GM10248 (cell line): ENCODE measurements around the gene TBC1D9B.

Source experiments
- CTCF ChIA-PET: fragments of 300-600 bp; sonication (Branson Sonifier 250); formaldehyde crosslinking; extraction: SDS; loops from one replicate; lab custom pipeline; 2021; ENCODE audit warnings: antibody characterized with exemption; lab: Yijun Ruan, JAX
- POLR2A ChIA-PET: fragments of 350-650 bp; sonication (Branson Sonifier 250); formaldehyde crosslinking; extraction: SDS; loops from one replicate; lab custom pipeline; 2020; ENCODE audit warnings: antibody characterized with exemption; lab: Yijun Ruan, JAX
- DNase-seq: peaks from one replicate; pipeline ENCODE4 v3.0.0; 2012; ENCODE audit errors: extremely low spot score
- CTCF ChIP-seq: IDR thresholded peaks from 2 replicates; pipeline ENCODE4 v1.5.1; 2012; ENCODE audit warnings: mild to moderate bottlenecking, low read depth; ENCODE audit errors: extremely low read depth, missing control alignments, control extremely low read depth

The TBC1D9B gene

GRCh38 chr5:179822059-179822432 lies 85.7 kb downstream of the TBC1D9B start:
- TF ChIP-seq CTCF = no peak
- ChIA-PET CTCF (interaction anchor here (1.3 to 1.9 kb wide), 4 partner anchors 11 to 143 kb away, joined by 3 to 10 read pairs (median 5); no protein-coding TSS in a partner anchor), POLR2A (interaction anchor here (0.6 to 1.6 kb wide), 7 partner anchors 8 to 42 kb away, joined by 3 to 8 read pairs (median 4); no protein-coding TSS in a partner anchor)
- no peak for DNase-seq

GRCh38 chr5:179821298-179822058 lies 86.2 kb downstream of the TBC1D9B start:
- DNase-seq = peak; percentile 91
- POLR2A ChIA-PET = interaction anchor here (0.6 to 2.2 kb wide), 13 partner anchors 9 to 144 kb away, joined by 3 to 27 read pairs (median 4); partner anchors contain the start of gene LTC4S
- no peak for TF ChIP-seq CTCF
- CTCF ChIA-PET = interaction anchor here (1.3 to 1.9 kb wide), 4 partner anchors 11 to 143 kb away, joined by 3 to 10 read pairs (median 5); no protein-coding TSS in a partner anchor

GRCh38 chr5:179820483-179821297 lies 87.0 kb downstream of the TBC1D9B start, which contains the start of gene SQSTM1:
SQSTM1 (plus strand) TSS chr5:179820905; CDS start chr5:179820937, 32 bp downstream.
- peak; percentile 90 for DNase-seq
- ChIA-PET POLR2A (interaction anchor here (0.5 to 2.2 kb wide), 16 partner anchors 9 to 269 kb away, joined by 3 to 27 read pairs (median 5); partner anchors contain the start of genes HNRNPH1, LTC4S and MAML1), CTCF (interaction anchor here (2.3 kb wide), 1 partner anchor 19 kb away, joined by 13 read pairs; no protein-coding TSS in a partner anchor)
- no peak for TF ChIP-seq CTCF

GRCh38 chr5:179820127-179820482 lies 87.6 kb downstream of the TBC1D9B start:
- ChIA-PET CTCF (interaction anchor here (2.3 kb wide), 1 partner anchor 18 kb away, joined by 13 read pairs; no protein-coding TSS in a partner anchor), POLR2A (interaction anchor here (0.5 to 2.2 kb wide), 15 partner anchors 9 to 197 kb away, joined by 3 to 27 read pairs (median 5); partner anchors contain the start of genes HNRNPH1, LTC4S and MAML1)
- DNase-seq = no peak
- TF ChIP-seq CTCF = no peak

GRCh38 chr5:179819296-179820126 lies 88.2 kb downstream of the TBC1D9B start:
- peak; percentile 61 for DNase-seq
- TF ChIP-seq CTCF = no peak
- POLR2A ChIA-PET = interaction anchor here (0.6 to 2.2 kb wide), 5 partner anchors 8 to 87 kb away, joined by 3 to 27 read pairs (median 6); partner anchors contain the start of gene MAML1
- CTCF ChIA-PET = interaction anchor here (1.3 to 2.3 kb wide), 3 partner anchors 18 to 57 kb away, joined by 4 to 13 read pairs (median 4); no protein-coding TSS in a partner anchor
